OCI-LY1 (cell line): ENCODE results near the gene NOTUM.

Experiments
- H2AFZ ChIP-seq: fragments of 200-600 bp; sonication (generic), shearing (Covaris generic); 2 replicates; pipeline ENCODE4 v1.6.0; 2014; ENCODE audit warnings: antibody characterized with exemption, mild to moderate bottlenecking, low read length
- H3F3A ChIP-seq: fragments of 200-600 bp; sonication (generic), shearing (Covaris generic); 2 replicates; pipeline ENCODE4 v1.6.0; 2014; ENCODE audit warnings: mild to moderate bottlenecking, antibody characterized with exemption, low read length, moderate library complexity; ENCODE audit not compliant: insufficient read depth
- H3K27ac ChIP-seq: fragments of 200-600 bp; sonication (generic); 2 replicates; pipeline ENCODE4 v1.5.1; 2014; ENCODE audit warnings: low read length, mixed run types, mild to moderate bottlenecking, low read depth; ENCODE audit not compliant: poor library complexity, severe bottlenecking
- H3K27me3 ChIP-seq: fragments of 200-600 bp; sonication (generic); 2 replicates; pipeline ENCODE4 v1.6.0; 2014; ENCODE audit warnings: antibody characterized with exemption, mild to moderate bottlenecking, low read length, moderate library complexity; ENCODE audit not compliant: insufficient read depth
- H3K36me3 ChIP-seq: fragments of 200-600 bp; sonication (generic); 2 replicates; pipeline ENCODE4 v1.6.1; 2014; ENCODE audit warnings: mild to moderate bottlenecking, antibody characterized with exemption, low read length, moderate library complexity, mixed read lengths; ENCODE audit not compliant: insufficient read depth
- H3K4me1 ChIP-seq: fragments of 200-600 bp; sonication (generic); 2 replicates; pipeline ENCODE4 v1.5.1; 2014; ENCODE audit warnings: mild to moderate bottlenecking, low read length, moderate library complexity; ENCODE audit not compliant: insufficient read depth, severe bottlenecking
- H3K4me2 ChIP-seq: fragments of 200-600 bp; sonication (generic), shearing (Covaris generic); 2 replicates; pipeline ENCODE4 v1.6.1; 2014; ENCODE audit warnings: low read length
- H3K4me3 ChIP-seq: fragments of 200-600 bp; sonication (generic); 2 replicates; pipeline ENCODE4 v1.5.1; 2014; ENCODE audit warnings: low read length, low read depth, mild to moderate bottlenecking, mixed read lengths; ENCODE audit not compliant: poor library complexity, severe bottlenecking
- H3K79me2 ChIP-seq: fragments of 200-600 bp; shearing (Covaris generic); 2 replicates; pipeline ENCODE4 v1.6.1; 2016; ENCODE audit warnings: mixed run types, low read length, mixed read lengths; ENCODE audit not compliant: insufficient read depth
- H3K9ac ChIP-seq: fragments of 200-600 bp; sonication (generic), shearing (Covaris generic); 2 replicates; pipeline ENCODE4 v1.6.1; 2014; ENCODE audit warnings: mild to moderate bottlenecking, low read length, mixed read lengths
- H3K9me2 ChIP-seq: fragments of 200-600 bp; sonication (generic), shearing (Covaris generic); 2 replicates; pipeline ENCODE4 v1.6.1; 2014; ENCODE audit warnings: low read depth, mild to moderate bottlenecking, low read length, mixed read lengths
- H3K9me3 ChIP-seq: fragments of 200-600 bp; shearing (Covaris generic); 2 replicates; pipeline ENCODE4 v1.6.1; 2014; ENCODE audit warnings: low read length, mixed read lengths
- H4K20me1 ChIP-seq: fragments of 200-600 bp; sonication (generic), shearing (Covaris generic); 2 replicates; pipeline ENCODE4 v1.6.0; 2016; ENCODE audit warnings: mild to moderate bottlenecking, low read length; ENCODE audit not compliant: insufficient read depth
- EZH2 ChIP-seq: fragments of 200-600 bp; sonication (generic), shearing (Covaris generic); IDR thresholded peaks from 2 replicates; pipeline ENCODE4 v1.8.0; 2017; ENCODE audit warnings: borderline replicate concordance, mixed run types, mild to moderate bottlenecking, antibody characterized with exemption, low read length, moderate library complexity, mixed read lengths
- TF ChIP-seq, protein P1 (sequence below): fragments of 200-600 bp; sonication (generic), shearing (Covaris generic); IDR thresholded peaks from 2 replicates; pipeline ENCODE4 v1.5.1; 2017; ENCODE audit warnings: mild to moderate bottlenecking, antibody characterized with exemption, low read length, moderate library complexity, mixed read lengths

Gene NOTUM

GRCh38 chr17:81998212-81998611 is 37.2 kb upstream of the NOTUM start:
- Histone ChIP-seq H3K27ac (no peak overlapping the region), H3K4me2 (no peak overlapping the region), H3K27me3 (no peaks in the 10 kb centered on the region), H3K36me3 (no peaks in the 10 kb centered on the region), H2AFZ (no peak overlapping the region), H3K79me2 (no peaks in the 10 kb centered on the region), H3K9me2 (no peaks in the 10 kb centered on the region), H3K4me1 (no peaks in the 10 kb centered on the region), H3K9ac (no peak overlapping the region), H3K9me3 (no peaks in the 10 kb centered on the region), H4K20me1 (no peaks in the 10 kb centered on the region), H3K4me3 (no peak overlapping the region), H3F3A (no peaks in the 10 kb centered on the region)
- TF ChIP-seq EZH2: no peak
- TF ChIP-seq, protein P1, sequence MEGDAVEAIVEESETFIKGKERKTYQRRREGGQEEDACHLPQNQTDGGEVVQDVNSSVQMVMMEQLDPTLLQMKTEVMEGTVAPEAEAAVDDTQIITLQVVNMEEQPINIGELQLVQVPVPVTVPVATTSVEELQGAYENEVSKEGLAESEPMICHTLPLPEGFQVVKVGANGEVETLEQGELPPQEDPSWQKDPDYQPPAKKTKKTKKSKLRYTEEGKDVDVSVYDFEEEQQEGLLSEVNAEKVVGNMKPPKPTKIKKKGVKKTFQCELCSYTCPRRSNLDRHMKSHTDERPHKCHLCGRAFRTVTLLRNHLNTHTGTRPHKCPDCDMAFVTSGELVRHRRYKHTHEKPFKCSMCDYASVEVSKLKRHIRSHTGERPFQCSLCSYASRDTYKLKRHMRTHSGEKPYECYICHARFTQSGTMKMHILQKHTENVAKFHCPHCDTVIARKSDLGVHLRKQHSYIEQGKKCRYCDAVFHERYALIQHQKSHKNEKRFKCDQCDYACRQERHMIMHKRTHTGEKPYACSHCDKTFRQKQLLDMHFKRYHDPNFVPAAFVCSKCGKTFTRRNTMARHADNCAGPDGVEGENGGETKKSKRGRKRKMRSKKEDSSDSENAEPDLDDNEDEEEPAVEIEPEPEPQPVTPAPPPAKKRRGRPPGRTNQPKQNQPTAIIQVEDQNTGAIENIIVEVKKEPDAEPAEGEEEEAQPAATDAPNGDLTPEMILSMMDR: no peak

GRCh38 chr17:81996757-81997441 is 35.9 kb upstream of the NOTUM start:
- H3K9me2 ChIP-seq: no peaks in the 10 kb centered on the region
- no peaks in the 10 kb centered on the region for H3K27me3 ChIP-seq
- H2AFZ ChIP-seq: no peak overlapping the region
- no peak overlapping the region for H3K4me3 ChIP-seq
- H3K4me2 ChIP-seq: no peak overlapping the region
- H3K27ac ChIP-seq: no peak overlapping the region
- no peak overlapping the region for H3K9ac ChIP-seq
- no peak for TF ChIP-seq EZH2
- TF ChIP-seq, protein P1: no peak
- no peaks in the 10 kb centered on the region for H3K36me3 ChIP-seq
- no peaks in the 10 kb centered on the region for H3K79me2 ChIP-seq
- no peaks in the 10 kb centered on the region for H3K9me3 ChIP-seq
- no peaks in the 10 kb centered on the region for H4K20me1 ChIP-seq
- no peaks in the 10 kb centered on the region for H3K4me1 ChIP-seq
- H3F3A ChIP-seq: no peaks in the 10 kb centered on the region

- Histone ChIP-seq H3K9me2 (no peaks in the 10 kb centered on the region), H2AFZ (no peak overlapping the region), H3K9ac (no peak overlapping the region), H3K4me3 (no peak overlapping the region), H3K4me2 (no peak overlapping the region), H3K27me3 (no peaks in the 10 kb centered on the region), H3K27ac (no peak overlapping the region), H3K4me1 (no peaks in the 10 kb centered on the region), H3K9me3 (no peaks in the 10 kb centered on the region), H3K36me3 (no peaks in the 10 kb centered on the region), H3F3A (no peaks in the 10 kb centered on the region), H4K20me1 (no peaks in the 10 kb centered on the region), H3K79me2 (no peaks in the 10 kb centered on the region)
- TF ChIP-seq EZH2: no peak
- TF ChIP-seq, protein P1: no peak
Measured at GRCh38 chr17:81996232-81996756, 35.3 kb upstream of the NOTUM start.
